ENCODE measurements around the gene GNG11. TPM values are rescaled to one million over a fixed set of nuclear protein-coding genes. Genes with fewer than 3 reads are reported as not detected.
A peak's percentile ranks its signal among the peaks of the same experiment; 100 is the strongest.

The GNG11 gene
- total and polyA plus RNA-seq, 11 donors, result 10.5 to 37.7 (median 19.0) TPM

DNA sequence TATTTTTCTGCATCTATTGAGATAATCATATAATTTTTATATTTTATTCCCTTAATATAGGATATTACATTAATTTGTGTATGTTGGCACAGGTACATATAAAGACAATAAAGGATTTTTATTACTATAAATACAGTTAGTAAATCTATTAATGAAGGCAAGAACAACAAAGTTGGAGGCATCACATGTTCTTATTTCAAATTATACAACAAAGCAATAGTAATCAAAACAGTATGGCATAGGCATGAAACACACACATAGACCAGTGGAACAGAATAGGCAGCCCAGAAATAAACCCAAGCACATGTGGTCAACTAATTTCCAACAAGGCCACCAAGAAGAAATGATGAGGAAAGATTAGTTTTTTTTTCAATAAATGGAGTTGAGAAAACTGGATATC is 42.2 kb upstream of the GNG11 start:
- Histone ChIP-seq H3K4me3 (no peak overlapping the region), H3K4me1 (no peaks in the 10 kb centered on the region), H3K9me3 (peaks cover 0 to 24% (median 3%) of the 10 kb centered on the region in 12 donors), H3K36me3 (no peaks in the 10 kb centered on the region), H3K27ac (no peak overlapping the region), H3K27me3 (no peaks in the 10 kb centered on the region)
- no peak for ATAC-seq
- intact Hi-C loops (cut with DNase I), result no loop called here
- no peak for DNase-seq
- TF ChIP-seq, protein P1, sequence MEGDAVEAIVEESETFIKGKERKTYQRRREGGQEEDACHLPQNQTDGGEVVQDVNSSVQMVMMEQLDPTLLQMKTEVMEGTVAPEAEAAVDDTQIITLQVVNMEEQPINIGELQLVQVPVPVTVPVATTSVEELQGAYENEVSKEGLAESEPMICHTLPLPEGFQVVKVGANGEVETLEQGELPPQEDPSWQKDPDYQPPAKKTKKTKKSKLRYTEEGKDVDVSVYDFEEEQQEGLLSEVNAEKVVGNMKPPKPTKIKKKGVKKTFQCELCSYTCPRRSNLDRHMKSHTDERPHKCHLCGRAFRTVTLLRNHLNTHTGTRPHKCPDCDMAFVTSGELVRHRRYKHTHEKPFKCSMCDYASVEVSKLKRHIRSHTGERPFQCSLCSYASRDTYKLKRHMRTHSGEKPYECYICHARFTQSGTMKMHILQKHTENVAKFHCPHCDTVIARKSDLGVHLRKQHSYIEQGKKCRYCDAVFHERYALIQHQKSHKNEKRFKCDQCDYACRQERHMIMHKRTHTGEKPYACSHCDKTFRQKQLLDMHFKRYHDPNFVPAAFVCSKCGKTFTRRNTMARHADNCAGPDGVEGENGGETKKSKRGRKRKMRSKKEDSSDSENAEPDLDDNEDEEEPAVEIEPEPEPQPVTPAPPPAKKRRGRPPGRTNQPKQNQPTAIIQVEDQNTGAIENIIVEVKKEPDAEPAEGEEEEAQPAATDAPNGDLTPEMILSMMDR (IDR thresholded peaks at IDR 0.05), result no peak
- no peak for TF ChIP-seq POLR2A (IDR thresholded peaks at IDR 0.05)

DNA sequence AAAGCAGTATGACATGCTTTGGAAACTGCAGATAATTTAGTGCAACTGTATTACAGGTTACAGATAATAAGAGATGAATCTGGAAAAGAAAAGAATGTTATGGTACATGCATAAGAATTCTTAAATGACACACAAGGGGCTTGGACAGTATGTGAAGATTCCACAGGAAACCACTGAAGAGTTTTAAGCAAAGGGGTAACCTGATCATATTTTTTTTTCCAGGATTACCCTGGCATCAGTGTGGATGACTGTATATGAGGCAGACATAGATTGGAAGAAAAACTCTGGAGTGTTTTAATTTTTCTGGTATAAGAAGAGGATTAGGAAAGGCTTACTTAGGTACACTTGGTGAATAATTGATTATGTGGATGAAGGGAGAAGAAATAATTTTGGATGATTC is 39.1 kb upstream of the GNG11 start:
- ATAC-seq, result no peak
- intact Hi-C loops (cut with DNase I), result loop anchor here in 1 of 10 donors (5.0 kb wide), 1 partner anchor 200 kb away; no protein-coding TSS in a partner anchor
- H3K36me3 ChIP-seq, result no peaks in the 10 kb centered on the region

DNA sequence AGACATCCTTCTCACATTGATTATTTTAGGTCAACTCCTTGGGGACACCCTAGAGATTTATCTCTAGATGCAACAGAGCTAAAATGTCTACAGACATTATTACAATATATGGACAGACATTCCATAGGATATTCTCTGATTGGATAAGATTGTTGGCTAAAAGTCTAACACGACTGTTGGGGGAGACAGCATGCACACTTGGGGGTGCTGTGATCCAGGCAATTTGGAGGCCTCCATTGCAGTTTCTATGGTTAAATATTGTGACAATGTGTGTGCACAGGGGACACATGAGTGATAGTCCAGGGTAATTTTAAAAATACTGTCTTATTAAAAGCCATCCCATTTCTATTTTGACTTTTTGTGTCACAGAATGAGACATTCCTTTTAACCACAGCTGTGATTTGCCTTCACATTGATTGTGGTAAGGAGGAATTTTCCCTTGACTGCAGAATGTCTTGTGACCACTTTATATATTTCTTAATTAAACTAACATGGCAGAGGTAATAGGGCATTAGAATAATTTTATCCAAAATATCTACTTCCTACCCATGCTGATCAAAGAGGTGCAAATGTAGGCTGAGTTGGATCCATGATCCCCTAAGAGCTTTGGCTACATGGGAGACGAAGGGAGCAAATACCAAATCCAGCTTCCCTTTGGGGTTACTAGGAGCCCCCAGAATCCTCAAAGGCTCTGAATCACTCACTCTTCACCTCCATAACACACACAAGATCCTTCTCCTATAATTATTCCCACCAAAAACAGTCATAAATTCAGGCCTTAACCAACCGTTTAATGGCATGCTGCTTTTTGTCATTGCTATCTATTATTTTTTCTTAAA is 38.2 kb upstream of the GNG11 start:
- H3K36me3 ChIP-seq, result no peaks in the 10 kb centered on the region
- H3K27ac ChIP-seq, result no peak overlapping the region
- no peak overlapping the region for H3K4me3 ChIP-seq
- TF ChIP-seq, protein P1 (IDR thresholded peaks at IDR 0.05), result peak in 3 of 12 donors; percentile 23 to 40 (median 31)
- TF ChIP-seq POLR2A (IDR thresholded peaks at IDR 0.05), result no peak
- no peak for ATAC-seq
- peaks cover 0 to 24% (median 3%) of the 10 kb centered on the region in 12 donors for H3K9me3 ChIP-seq
- H3K4me1 ChIP-seq, result no peaks in the 10 kb centered on the region
- H3K27me3 ChIP-seq, result no peaks in the 10 kb centered on the region
- DNase-seq, result no peak
- intact Hi-C loops (cut with DNase I), result loop anchor here in 1 of 10 donors (5.0 kb wide), 1 partner anchor 199 kb away; no protein-coding TSS in a partner anchor
- WGBS, 4 donors, result 80 to 96% (median 82%) methylated on average over 3 of the region's 3 CpGs

More for the DNA sequence above, 39.1 kb upstream of the GNG11 start:
- Histone ChIP-seq H3K9me3 (peaks cover 0 to 24% (median 3%) of the 10 kb centered on the region in 12 donors), H3K4me3 (no peak overlapping the region), H3K27ac (no peak overlapping the region), H3K27me3 (no peaks in the 10 kb centered on the region), H3K4me1 (no peaks in the 10 kb centered on the region)
- no peak for TF ChIP-seq POLR2A (IDR thresholded peaks at IDR 0.05)
- TF ChIP-seq, protein P1 (IDR thresholded peaks at IDR 0.05), result no peak
- DNase-seq, result no peak

DNA sequence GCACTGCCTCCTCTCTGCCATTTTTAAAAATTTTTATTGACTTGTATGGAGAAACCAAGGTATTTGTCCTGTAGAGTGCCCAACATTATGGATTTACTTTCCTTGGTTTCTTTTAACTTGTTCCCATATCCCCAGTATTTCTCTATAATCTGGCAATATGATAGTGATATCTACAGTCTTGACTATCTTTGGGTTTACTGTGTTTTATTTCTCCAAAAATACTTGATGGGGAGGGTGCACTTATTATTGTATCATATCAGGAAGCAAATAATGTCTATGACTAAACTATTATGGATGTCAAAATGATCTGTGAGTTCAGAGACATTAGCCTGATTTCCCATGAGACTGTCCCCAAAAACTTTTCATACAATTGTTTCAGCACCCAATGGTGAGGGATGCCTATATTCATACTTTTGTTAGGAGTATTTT is 37.6 kb upstream of the GNG11 start:
- TF ChIP-seq, protein P1 (IDR thresholded peaks at IDR 0.05), result no peak
- no peak for TF ChIP-seq POLR2A (IDR thresholded peaks at IDR 0.05)
- H3K9me3 ChIP-seq, result peaks cover 0 to 18% (median 0%) of the 10 kb centered on the region in 12 donors
- peaks cover 0 to 3% (median 0%) of the 10 kb centered on the region in 9 donors for H3K27me3 ChIP-seq
- intact Hi-C loops (cut with DNase I), result loop anchor here in 1 of 10 donors (5.0 kb wide), 1 partner anchor 198 kb away; no protein-coding TSS in a partner anchor
- no peaks in the 10 kb centered on the region for H3K4me1 ChIP-seq
- no peak overlapping the region for H3K27ac ChIP-seq
- no peak for DNase-seq
- H3K36me3 ChIP-seq, result no peaks in the 10 kb centered on the region
- ATAC-seq, result no peak
- H3K4me3 ChIP-seq, result no peak overlapping the region
